ENCODE results near the gene LRRC27. TPM values are rescaled to one million over a fixed set of nuclear protein-coding genes. Genes with fewer than 3 reads are reported as not detected.

Gene LRRC27
- total RNA-seq, 1 donor from 2014 or later: 3.8 TPM

- no peak for TF ChIP-seq CTCF (IDR thresholded peaks at IDR 0.05; ENCODE audit: borderline replicate concordance)
- peak overlapping the region; percentile 25 for H3K27ac ChIP-seq (replicated peaks)
- H3K4me3 ChIP-seq: peak overlapping the region; percentile 97
- H3K27me3 ChIP-seq (ENCODE audit: low read depth): no peaks in the 10 kb centered on the region
- intact Hi-C loops (cut with micrococcal nuclease): no loop called here
- no peaks in the 10 kb centered on the region for H3K36me3 ChIP-seq
- DNase-seq: no peak
- H3K4me1 ChIP-seq: peaks cover 48% of the 10 kb centered on the region
- H3K9me3 ChIP-seq (replicated peaks): no peaks in the 10 kb centered on the region
Observed at GRCh38 chr10:132330486-132330833, 1.5 kb upstream of the LRRC27 start.

GRCh38 chr10:132332433-132332754 lies 401 bp downstream of the LRRC27 start:
- intact Hi-C loops (cut with micrococcal nuclease): no loop called here
- no peak for TF ChIP-seq CTCF (IDR thresholded peaks at IDR 0.05; ENCODE audit: borderline replicate concordance)
- Histone ChIP-seq H3K9me3 (replicated peaks) (no peaks in the 10 kb centered on the region), H3K4me1 (peaks cover 63% of the 10 kb centered on the region), H3K36me3 (no peaks in the 10 kb centered on the region), H3K4me3 (peak overlapping the region; percentile 97), H3K27ac (replicated peaks) (peak overlapping the region; percentile 76), H3K27me3 (ENCODE audit: low read depth) (no peaks in the 10 kb centered on the region)
- no peak for DNase-seq

- DNase-seq: no peak
- no peak overlapping the region for H3K27ac ChIP-seq (replicated peaks)
- no peak overlapping the region for H3K4me3 ChIP-seq
- H3K27me3 ChIP-seq (ENCODE audit: low read depth): no peaks in the 10 kb centered on the region
- H3K36me3 ChIP-seq: no peaks in the 10 kb centered on the region
- TF ChIP-seq CTCF (IDR thresholded peaks at IDR 0.05; ENCODE audit: borderline replicate concordance): no peak
- H3K9me3 ChIP-seq (replicated peaks): no peaks in the 10 kb centered on the region
- intact Hi-C loops (cut with micrococcal nuclease): no loop called here
- peaks cover 60% of the 10 kb centered on the region for H3K4me1 ChIP-seq
Observed at GRCh38 chr10:132333386-132333785, 1.4 kb downstream of the LRRC27 start.

- H3K9me3 ChIP-seq (replicated peaks): no peaks in the 10 kb centered on the region
- H3K4me1 ChIP-seq: peaks cover 46% of the 10 kb centered on the region
- H3K4me3 ChIP-seq: no peak overlapping the region
- H3K36me3 ChIP-seq: no peaks in the 10 kb centered on the region
- DNase-seq: no peak
- intact Hi-C loops (cut with micrococcal nuclease): no loop called here
- no peak for TF ChIP-seq CTCF (IDR thresholded peaks at IDR 0.05; ENCODE audit: borderline replicate concordance)
- H3K27me3 ChIP-seq (ENCODE audit: low read depth): no peaks in the 10 kb centered on the region
- no peak overlapping the region for H3K27ac ChIP-seq (replicated peaks)
Observed at GRCh38 chr10:132334631-132335188, 2.7 kb downstream of the LRRC27 start.

GRCh38 chr10:132335189-132336063 lies 3.4 kb downstream of the LRRC27 start:
- TF ChIP-seq CTCF (IDR thresholded peaks at IDR 0.05; ENCODE audit: borderline replicate concordance): no peak

More at GRCh38 chr10:132335189-132336063, 3.4 kb downstream of the LRRC27 start:
- Histone ChIP-seq H3K27ac (replicated peaks) (peak overlapping the region; percentile 74), H3K36me3 (no peaks in the 10 kb centered on the region), H3K27me3 (ENCODE audit: low read depth) (no peaks in the 10 kb centered on the region), H3K4me3 (no peak overlapping the region), H3K4me1 (peaks cover 39% of the 10 kb centered on the region), H3K9me3 (replicated peaks) (no peaks in the 10 kb centered on the region)
- no peak for DNase-seq
- intact Hi-C loops (cut with micrococcal nuclease): no loop called here
